ENCODE data around the gene MCIDAS. TPM values are rescaled to one million over a fixed set of nuclear protein-coding genes. Genes with fewer than 3 reads are reported as not detected.
A peak's percentile ranks its signal among the peaks of the same experiment; 100 is the strongest.

The MCIDAS gene
- total and polyA plus RNA-seq, 5 experiments from 2014 or later = not detected

GRCh38 chr5:55219770-55220169, 7.3 kb downstream of the MCIDAS start:
- DNase-seq = no peak
- H3K4me3 Mint-ChIP-seq = peak overlapping the region in 6 of 10 donors; percentile 70 to 80 (median 74)
- POLR2A ChIA-PET = interaction anchor here (1.4 kb wide), 1 partner anchor 12 kb away, joined by 6 read pairs; no protein-coding TSS in a partner anchor
- H3K36me3 Mint-ChIP-seq = peaks cover 0 to 2% (median 0%) of the 10 kb centered on the region in 3 donors
- ATAC-seq = no peak
- H3K27me3 Mint-ChIP-seq = peaks cover 43 to 82% (median 63%) of the 10 kb centered on the region in 5 donors
- peaks cover 15 to 34% (median 32%) of the 10 kb centered on the region in 4 donors for H3K4me1 Mint-ChIP-seq
- no peak overlapping the region for H3K27ac Mint-ChIP-seq
- peaks cover 0 to 4% (median 0%) of the 10 kb centered on the region in 9 donors for H3K9me3 Mint-ChIP-seq

- Mint-ChIP-seq H3K9me3 (peaks cover 0 to 4% (median 0%) of the 10 kb centered on the region in 9 donors), H3K27me3 (peaks cover 35 to 74% (median 55%) of the 10 kb centered on the region in 5 donors), H3K27ac (peak overlapping the region in 1 of 10 donors; percentile 16), H3K4me1 (peaks cover 15 to 33% (median 30%) of the 10 kb centered on the region in 4 donors), H3K36me3 (peaks cover 0 to 2% (median 0%) of the 10 kb centered on the region in 3 donors), H3K4me3 (no peak overlapping the region)
- ATAC-seq (no peak), DNase-seq (no peak)
- POLR2A ChIA-PET = interaction anchor here (0.6 kb wide), 1 partner anchor 739 kb away, joined by 3 read pairs; no protein-coding TSS in a partner anchor
These were observed 8.1 kb downstream of the MCIDAS start for GRCh38 chr5:55218967-55219366.

- ATAC-seq (no peak), DNase-seq (no peak)
- peaks cover 10 to 22% (median 13%) of the 10 kb centered on the region in 5 donors for H3K27me3 Mint-ChIP-seq
- no peaks in the 10 kb centered on the region for H3K9me3 Mint-ChIP-seq
- H3K36me3 Mint-ChIP-seq = no peaks in the 10 kb centered on the region
- H3K4me1 Mint-ChIP-seq = no peaks in the 10 kb centered on the region
- H3K4me3 Mint-ChIP-seq = no peak overlapping the region
- POLR2A ChIA-PET = no interaction called here
- no peak overlapping the region for H3K27ac Mint-ChIP-seq
These were observed 15.8 kb downstream of the MCIDAS start for GRCh38 chr5:55211184-55211874.

- Mint-ChIP-seq H3K27me3 (peaks cover 23 to 53% (median 30%) of the 10 kb centered on the region in 5 donors), H3K9me3 (peaks cover 0 to 5% (median 0%) of the 10 kb centered on the region in 9 donors), H3K36me3 (peaks cover 0 to 3% (median 0%) of the 10 kb centered on the region in 3 donors), H3K4me1 (no peaks in the 10 kb centered on the region), H3K27ac (no peak overlapping the region), H3K4me3 (no peak overlapping the region)
- DNase-seq = no peak
- ATAC-seq = no peak
- POLR2A ChIA-PET = no interaction called here
These were observed 22.1 kb downstream of the MCIDAS start for GRCh38 chr5:55205001-55205400.

GRCh38 chr5:55191165-55191564, 36.0 kb downstream of the MCIDAS start:
- Mint-ChIP-seq H3K4me1 (no peaks in the 10 kb centered on the region), H3K27ac (no peak overlapping the region), H3K4me3 (no peak overlapping the region), H3K9me3 (no peaks in the 10 kb centered on the region), H3K36me3 (no peaks in the 10 kb centered on the region), H3K27me3 (peaks cover 25 to 60% (median 53%) of the 10 kb centered on the region in 5 donors)
- DNase-seq (no peak), ATAC-seq (no peak)
- POLR2A ChIA-PET = no interaction called here

- Mint-ChIP-seq H3K36me3 (no peaks in the 10 kb centered on the region), H3K9me3 (no peaks in the 10 kb centered on the region), H3K27ac (no peak overlapping the region), H3K4me1 (no peaks in the 10 kb centered on the region), H3K4me3 (no peak overlapping the region), H3K27me3 (peaks cover 34 to 73% (median 58%) of the 10 kb centered on the region in 5 donors)
- DNase-seq = no peak
- POLR2A ChIA-PET = no interaction called here
- ATAC-seq = no peak
These were observed 38.2 kb downstream of the MCIDAS start for GRCh38 chr5:55188656-55189540.

GRCh38 chr5:55187370-55187769, 39.7 kb downstream of the MCIDAS start:
- no peak for ATAC-seq
- Mint-ChIP-seq H3K27me3 (peaks cover 28 to 69% (median 53%) of the 10 kb centered on the region in 5 donors), H3K9me3 (peaks cover 0 to 8% (median 0%) of the 10 kb centered on the region in 9 donors)

GRCh38 chr5:55180016-55180415, 47.1 kb downstream of the MCIDAS start:
- no peak overlapping the region for H3K27ac Mint-ChIP-seq
- peaks cover 2 to 8% (median 4%) of the 10 kb centered on the region in 3 donors for H3K36me3 Mint-ChIP-seq
- no peak overlapping the region for H3K4me3 Mint-ChIP-seq
- POLR2A ChIA-PET = no interaction called here
- H3K27me3 Mint-ChIP-seq = peaks cover 42 to 76% (median 53%) of the 10 kb centered on the region in 5 donors
- no peak for DNase-seq
- no peak for ATAC-seq
- peaks cover 7 to 18% (median 15%) of the 10 kb centered on the region in 4 donors for H3K4me1 Mint-ChIP-seq
- H3K9me3 Mint-ChIP-seq = peaks cover 0 to 8% (median 0%) of the 10 kb centered on the region in 9 donors

More at GRCh38 chr5:55187370-55187769, 39.7 kb downstream of the MCIDAS start:
- Mint-ChIP-seq H3K4me3 (no peak overlapping the region), H3K4me1 (no peaks in the 10 kb centered on the region), H3K36me3 (peaks cover 0 to 5% (median 4%) of the 10 kb centered on the region in 3 donors), H3K27ac (no peak overlapping the region)
- POLR2A ChIA-PET = no interaction called here
- no peak for DNase-seq

GRCh38 chr5:55177078-55177477, 50.0 kb downstream of the MCIDAS start:
- no peak overlapping the region for H3K27ac Mint-ChIP-seq
- POLR2A ChIA-PET = no interaction called here
- peaks cover 0 to 2% (median 2%) of the 10 kb centered on the region in 3 donors for H3K36me3 Mint-ChIP-seq
- DNase-seq (no peak), ATAC-seq (no peak)
- peaks cover 50 to 87% (median 64%) of the 10 kb centered on the region in 5 donors for H3K27me3 Mint-ChIP-seq
- H3K9me3 Mint-ChIP-seq = peaks cover 0 to 5% (median 0%) of the 10 kb centered on the region in 9 donors
- H3K4me3 Mint-ChIP-seq = peak overlapping the region in 8 of 10 donors; percentile 6 to 52 (median 38)
- H3K4me1 Mint-ChIP-seq = peaks cover 15 to 37% (median 33%) of the 10 kb centered on the region in 4 donors

- peaks cover 15 to 39% (median 34%) of the 10 kb centered on the region in 4 donors for H3K4me1 Mint-ChIP-seq
- H3K9me3 Mint-ChIP-seq = peaks cover 0 to 5% (median 0%) of the 10 kb centered on the region in 9 donors
- peaks cover 0 to 2% (median 2%) of the 10 kb centered on the region in 3 donors for H3K36me3 Mint-ChIP-seq
- peak overlapping the region; percentile 16 to 70 (median 48) for H3K4me3 Mint-ChIP-seq
- POLR2A ChIA-PET = interaction anchor here (1.1 kb wide), 1 partner anchor 14 kb away, joined by 4 read pairs; no protein-coding TSS in a partner anchor
- DNase-seq (peak in 4 of 10 donors; percentile 9 to 22 (median 14)), ATAC-seq (peak in 1 of 2 donors; percentile 36)
- peaks cover 43 to 86% (median 66%) of the 10 kb centered on the region in 5 donors for H3K27me3 Mint-ChIP-seq
- H3K27ac Mint-ChIP-seq = peak overlapping the region in 1 of 10 donors; percentile 71
These were observed 50.8 kb downstream of the MCIDAS start for GRCh38 chr5:55176176-55176818.

GRCh38 chr5:55175781-55176175, 51.3 kb downstream of the MCIDAS start:
- DNase-seq (no peak), ATAC-seq (no peak)
- Mint-ChIP-seq H3K4me3 (peak overlapping the region in 8 of 10 donors; percentile 25 to 70 (median 62)), H3K4me1 (peaks cover 15 to 39% (median 34%) of the 10 kb centered on the region in 4 donors), H3K36me3 (peaks cover 0 to 2% (median 2%) of the 10 kb centered on the region in 3 donors), H3K27ac (peak overlapping the region in 1 of 10 donors; percentile 71), H3K27me3 (peaks cover 43 to 84% (median 66%) of the 10 kb centered on the region in 5 donors), H3K9me3 (peaks cover 0 to 5% (median 0%) of the 10 kb centered on the region in 9 donors)
- POLR2A ChIA-PET = interaction anchor here (1.1 kb wide), 1 partner anchor 14 kb away, joined by 4 read pairs; no protein-coding TSS in a partner anchor

Measured in naive thymus-derived CD8-positive, alpha-beta T cell (primary cell).